HAP-1 (cell line): ENCODE data around the gene NUDT16L1.

Experiments
- DNase-seq, 2 experiments: peaks; one replicate each; pipeline ENCODE4 v3.0.0-alpha.2; 2016 to 2020; ENCODE audit warnings: low spot score in 2 of 2
- H3K27me3 ChIP-seq: fragments of 250-450 bp; sonication (Bioruptor Pico); 2 replicates; pipeline ENCODE4 v1.5.1; 2020; ENCODE audit warnings: low read depth, mild to moderate bottlenecking, moderate library complexity
- H3K36me3 ChIP-seq: fragments of 250-450 bp; sonication (Bioruptor Pico); replicated peaks from 2 replicates; pipeline ENCODE4 v1.5.1; 2020; ENCODE audit warnings: mild to moderate bottlenecking
- H3K4me1 ChIP-seq: fragments of 250-450 bp; sonication (Bioruptor Pico); 2 replicates; pipeline ENCODE4 v1.5.1; 2020; ENCODE audit warnings: mild to moderate bottlenecking
- H3K4me3 ChIP-seq: fragments of 250-450 bp; sonication (Bioruptor Pico); 2 replicates; pipeline ENCODE4 v1.5.1; 2020; ENCODE audit warnings: mild to moderate bottlenecking, moderate library complexity
- H3K9me3 ChIP-seq: fragments of 250-450 bp; sonication (Bioruptor Pico); 2 replicates; pipeline ENCODE4 v1.5.1; 2020; ENCODE audit warnings: mild to moderate bottlenecking, moderate library complexity
- in situ Hi-C: fragments of 300-500 bp; cut with MboI; formaldehyde crosslinking; loops from 3 replicates; pipeline ENCODE4 v1.14.3; 2020; ENCODE audit warnings: low sequenced_read_pairs, inconsistent platforms, mixed read lengths

The NUDT16L1 gene

GRCh38 chr16:4700997-4701743 is 7.8 kb downstream of the NUDT16L1 start:
- Histone ChIP-seq H3K36me3 (peaks cover 60% of the 10 kb centered on the region), H3K9me3 (no peaks in the 10 kb centered on the region), H3K4me1 (no peaks in the 10 kb centered on the region), H3K27me3 (no peaks in the 10 kb centered on the region), H3K4me3 (no peak overlapping the region)
- no peak for DNase-seq
- in situ Hi-C loops: no loop called here

- in situ Hi-C loops: no loop called here
- H3K9me3 ChIP-seq: no peaks in the 10 kb centered on the region
- H3K4me1 ChIP-seq: no peaks in the 10 kb centered on the region
- no peak overlapping the region for H3K4me3 ChIP-seq
- DNase-seq: no peak
- H3K36me3 ChIP-seq: peaks cover 55% of the 10 kb centered on the region
- no peaks in the 10 kb centered on the region for H3K27me3 ChIP-seq
Observed at GRCh38 chr16:4701791-4702465, 8.6 kb downstream of the NUDT16L1 start.

- no peaks in the 10 kb centered on the region for H3K9me3 ChIP-seq
- no peak overlapping the region for H3K4me3 ChIP-seq
- in situ Hi-C loops: no loop called here
- DNase-seq: no peak
- H3K4me1 ChIP-seq: no peaks in the 10 kb centered on the region
- peaks cover 57% of the 10 kb centered on the region for H3K36me3 ChIP-seq
- no peaks in the 10 kb centered on the region for H3K27me3 ChIP-seq
Observed at GRCh38 chr16:4702466-4702808, 9.1 kb downstream of the NUDT16L1 start.

- Histone ChIP-seq H3K9me3 (no peaks in the 10 kb centered on the region), H3K4me3 (no peak overlapping the region), H3K4me1 (no peaks in the 10 kb centered on the region), H3K36me3 (peaks cover 45% of the 10 kb centered on the region), H3K27me3 (no peaks in the 10 kb centered on the region)
- no peak for DNase-seq
- in situ Hi-C loops: no loop called here
Observed at GRCh38 chr16:4703906-4704305, 10.5 kb downstream of the NUDT16L1 start.

GRCh38 chr16:4704491-4704890 is 11.1 kb downstream of the NUDT16L1 start:
- Histone ChIP-seq H3K4me3 (no peak overlapping the region), H3K27me3 (no peaks in the 10 kb centered on the region), H3K36me3 (peaks cover 41% of the 10 kb centered on the region), H3K9me3 (no peaks in the 10 kb centered on the region), H3K4me1 (no peaks in the 10 kb centered on the region)
- in situ Hi-C loops: no loop called here
- DNase-seq: no peak

- H3K27me3 ChIP-seq: no peaks in the 10 kb centered on the region
- no peak for DNase-seq
- in situ Hi-C loops: no loop called here
- peaks cover 43% of the 10 kb centered on the region for H3K36me3 ChIP-seq
- H3K4me1 ChIP-seq: no peaks in the 10 kb centered on the region
- H3K4me3 ChIP-seq: no peak overlapping the region
- no peaks in the 10 kb centered on the region for H3K9me3 ChIP-seq
Observed at GRCh38 chr16:4704913-4705312, 11.6 kb downstream of the NUDT16L1 start.

- in situ Hi-C loops: no loop called here
- H3K36me3 ChIP-seq: peaks cover 38% of the 10 kb centered on the region
- no peaks in the 10 kb centered on the region for H3K9me3 ChIP-seq
- H3K27me3 ChIP-seq: no peaks in the 10 kb centered on the region
- no peak for DNase-seq
- H3K4me1 ChIP-seq: no peaks in the 10 kb centered on the region
- no peak overlapping the region for H3K4me3 ChIP-seq
Observed at GRCh38 chr16:4706871-4707270, 13.5 kb downstream of the NUDT16L1 start.

- in situ Hi-C loops: no loop called here
- H3K27me3 ChIP-seq: no peaks in the 10 kb centered on the region
- no peaks in the 10 kb centered on the region for H3K9me3 ChIP-seq
- peaks cover 49% of the 10 kb centered on the region for H3K36me3 ChIP-seq
- H3K4me1 ChIP-seq: no peaks in the 10 kb centered on the region
- no peak overlapping the region for H3K4me3 ChIP-seq
- no peak for DNase-seq
Observed at GRCh38 chr16:4709481-4709880, 16.1 kb downstream of the NUDT16L1 start.

- Histone ChIP-seq H3K9me3 (no peaks in the 10 kb centered on the region), H3K4me3 (no peak overlapping the region), H3K27me3 (no peaks in the 10 kb centered on the region), H3K4me1 (no peaks in the 10 kb centered on the region), H3K36me3 (peaks cover 40% of the 10 kb centered on the region)
- in situ Hi-C loops: no loop called here
- DNase-seq: no peak
Observed at GRCh38 chr16:4713663-4714501, 20.5 kb downstream of the NUDT16L1 start.

- in situ Hi-C loops: no loop called here
- Histone ChIP-seq H3K27me3 (no peaks in the 10 kb centered on the region), H3K4me3 (no peak overlapping the region), H3K36me3 (peaks cover 39% of the 10 kb centered on the region), H3K9me3 (no peaks in the 10 kb centered on the region), H3K4me1 (no peaks in the 10 kb centered on the region)
- no peak for DNase-seq
Observed at GRCh38 chr16:4714996-4715395, 21.6 kb downstream of the NUDT16L1 start.

GRCh38 chr16:4718466-4718865 is 25.1 kb downstream of the NUDT16L1 start:
- DNase-seq: no peak
- in situ Hi-C loops: no loop called here
- Histone ChIP-seq H3K9me3 (no peaks in the 10 kb centered on the region), H3K27me3 (no peaks in the 10 kb centered on the region), H3K4me1 (no peaks in the 10 kb centered on the region), H3K36me3 (peaks cover 25% of the 10 kb centered on the region), H3K4me3 (no peak overlapping the region)

GRCh38 chr16:4723071-4723767 is 29.9 kb downstream of the NUDT16L1 start:
- Histone ChIP-seq H3K36me3 (peaks cover 38% of the 10 kb centered on the region), H3K27me3 (no peaks in the 10 kb centered on the region), H3K9me3 (no peaks in the 10 kb centered on the region), H3K4me1 (no peaks in the 10 kb centered on the region), H3K4me3 (no peak overlapping the region)
- in situ Hi-C loops: no loop called here
- DNase-seq: no peak

- no peak overlapping the region for H3K4me3 ChIP-seq
- no peak for DNase-seq
- no peaks in the 10 kb centered on the region for H3K4me1 ChIP-seq
- H3K36me3 ChIP-seq: peaks cover 36% of the 10 kb centered on the region
- no peaks in the 10 kb centered on the region for H3K27me3 ChIP-seq
- H3K9me3 ChIP-seq: no peaks in the 10 kb centered on the region
- in situ Hi-C loops: no loop called here
Observed at GRCh38 chr16:4724661-4725270, 31.4 kb downstream of the NUDT16L1 start.
